GM18517 (cell line): ENCODE measurements around the gene PPP2R2D.

Experiments
- ATAC-seq: cut with Tn5 transposase; IDR thresholded peaks from one replicate; pipeline ENCODE4 v1.9.1; 2021; ENCODE audit warnings: mild to moderate bottlenecking, moderate library complexity; ENCODE audit not compliant: unreplicated experiment

Gene PPP2R2D

GRCh38 chr10:131886237-131886636 lies 14.6 kb upstream of the PPP2R2D start:
- ATAC-seq, result no peak

GRCh38 chr10:131888186-131888604 lies 12.6 kb upstream of the PPP2R2D start:
- ATAC-seq, result no peak

DNA sequence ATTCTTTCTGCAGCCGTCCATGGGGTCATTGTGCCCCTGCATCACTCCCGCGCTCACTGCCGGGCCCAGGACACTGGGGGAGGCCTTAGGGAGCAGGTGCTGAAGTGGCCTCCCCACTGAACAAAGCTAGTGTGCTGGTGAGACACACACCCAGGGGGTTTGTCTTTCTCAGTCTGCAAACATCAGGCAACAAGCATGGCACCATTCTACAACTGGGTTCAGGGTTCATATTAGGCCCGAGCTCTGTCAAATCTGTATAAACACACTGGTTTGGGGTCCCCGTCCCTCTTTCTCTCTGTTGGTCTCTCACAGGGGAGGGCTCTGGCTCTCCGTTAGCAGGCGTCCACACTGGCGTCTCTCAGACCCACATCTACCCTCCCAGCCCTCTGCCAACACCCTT lies 11.1 kb upstream of the PPP2R2D start:
- ATAC-seq, result no peak

GRCh38 chr10:131890276-131891195 lies 10.3 kb upstream of the PPP2R2D start:
- ATAC-seq, result no peak

- no peak for ATAC-seq
Measured at GRCh38 chr10:131891196-131891928, 9.4 kb upstream of the PPP2R2D start.

- no peak for ATAC-seq
Measured at GRCh38 chr10:131891929-131892805, 8.6 kb upstream of the PPP2R2D start.

GRCh38 chr10:131892806-131893675 lies 7.8 kb upstream of the PPP2R2D start:
- no peak for ATAC-seq

DNA sequence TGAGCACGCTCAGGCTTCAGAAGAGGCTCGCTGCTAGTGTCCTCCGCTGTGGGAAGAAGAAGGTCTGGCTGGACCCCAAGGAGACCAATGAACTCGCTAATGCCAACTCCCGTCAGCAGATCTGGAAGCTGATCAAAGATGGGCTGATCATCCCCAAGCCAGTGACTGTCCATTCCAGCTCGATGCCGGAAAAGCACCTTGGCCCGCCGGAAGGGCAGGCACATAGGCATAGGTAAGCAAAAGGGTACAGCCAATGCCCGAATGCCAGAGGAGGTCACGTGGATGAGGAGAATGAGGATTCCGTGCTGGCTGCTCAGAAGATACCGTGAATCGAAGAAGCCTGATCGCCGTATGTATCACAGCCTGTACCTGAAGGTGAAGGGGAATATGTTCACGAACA lies 5.7 kb upstream of the PPP2R2D start:
- no peak for ATAC-seq

GRCh38 chr10:131896403-131896802 lies 4.4 kb upstream of the PPP2R2D start:
- no peak for ATAC-seq

- no peak for ATAC-seq
Measured at GRCh38 chr10:131897297-131897899, 3.4 kb upstream of the PPP2R2D start.

GRCh38 chr10:131898061-131898460 lies 2.7 kb upstream of the PPP2R2D start:
- no peak for ATAC-seq

GRCh38 chr10:131898713-131899112 lies 2.1 kb upstream of the PPP2R2D start:
- no peak for ATAC-seq

DNA sequence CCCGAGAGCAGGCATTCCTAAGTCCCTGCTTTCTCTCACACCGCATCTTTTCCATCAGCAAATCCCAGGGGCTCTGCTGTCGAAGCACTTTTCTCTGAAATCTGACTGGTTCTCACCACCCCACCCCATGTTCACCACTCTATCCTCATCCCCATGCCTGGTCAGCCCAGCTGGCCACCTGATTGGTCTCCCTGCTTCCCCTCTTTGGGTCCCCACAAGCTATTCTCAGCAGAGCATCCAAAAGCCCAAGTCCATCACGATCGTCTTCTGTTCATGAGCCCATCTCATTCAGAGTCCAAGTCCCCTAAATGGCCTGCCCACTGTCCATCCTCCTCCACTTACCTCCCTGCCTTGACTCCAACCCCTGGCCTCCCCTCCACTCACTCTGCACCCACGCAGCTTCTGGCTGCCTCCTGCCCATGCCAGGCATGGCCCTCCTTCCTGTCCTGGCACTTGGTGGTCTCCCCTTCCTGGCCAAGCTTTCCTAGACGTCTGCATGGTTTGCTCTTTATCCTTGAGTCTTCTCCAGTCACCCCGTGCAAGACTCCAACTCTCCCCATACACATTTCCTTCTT lies 1.6 kb upstream of the PPP2R2D start:
- ATAC-seq, result no peak

DNA sequence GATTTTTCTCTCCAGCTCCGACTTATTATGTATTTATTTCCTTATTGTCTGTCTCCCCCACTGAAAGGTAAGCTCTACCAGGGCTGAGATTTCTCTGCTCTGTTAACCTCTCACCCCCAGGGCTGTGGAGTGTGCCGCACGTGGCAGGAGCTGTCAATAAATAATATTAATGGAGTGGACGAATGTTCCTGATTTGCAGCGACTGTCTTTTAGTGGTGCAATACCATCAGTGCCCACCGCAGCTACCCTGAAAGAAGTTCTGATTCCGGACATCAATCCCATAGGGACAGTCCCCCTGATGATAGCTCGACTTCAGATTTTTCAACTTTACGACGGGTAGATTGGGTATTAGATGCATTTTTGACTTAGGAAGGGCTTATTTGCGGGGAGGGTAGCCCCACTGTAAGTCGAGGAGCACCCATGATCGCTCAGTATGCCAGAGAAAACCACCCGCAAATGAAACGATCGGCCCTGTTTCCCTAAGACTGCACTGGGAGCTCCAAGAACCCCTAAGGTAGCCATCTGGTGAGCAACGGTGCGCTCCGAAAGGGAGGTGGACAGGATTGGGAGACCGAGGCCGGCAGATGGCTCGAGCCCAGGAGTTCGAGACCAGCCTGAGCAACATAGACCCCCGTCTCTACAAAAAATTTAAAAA lies 986 bp upstream of the PPP2R2D start:
- ATAC-seq, result no peak

- peak; percentile 19 for ATAC-seq
Measured at GRCh38 chr10:131901181-131901829, 497 bp downstream of the PPP2R2D start.

- no peak for ATAC-seq
Measured at GRCh38 chr10:131902211-131902610, 1.4 kb downstream of the PPP2R2D start.

DNA sequence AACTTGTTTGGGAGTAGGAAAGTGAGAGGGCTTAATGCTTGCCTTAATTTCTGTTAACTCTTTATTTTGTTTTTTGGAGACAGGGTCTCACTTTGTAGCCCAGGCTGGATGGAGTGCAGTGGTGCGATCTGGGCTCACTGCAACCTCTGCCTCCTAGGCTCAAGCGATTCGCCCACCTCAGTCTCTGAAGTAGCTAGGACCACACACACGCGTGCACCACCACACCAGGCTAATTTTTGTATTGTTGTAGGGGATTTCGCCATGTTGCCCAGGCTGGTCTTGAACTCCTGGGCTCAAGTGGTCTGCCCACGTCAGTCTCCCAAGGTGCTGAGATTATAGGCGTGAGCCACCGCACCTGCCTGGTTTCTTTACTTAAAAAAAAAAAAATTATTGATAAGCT lies 1.9 kb downstream of the PPP2R2D start:
- no peak for ATAC-seq

DNA sequence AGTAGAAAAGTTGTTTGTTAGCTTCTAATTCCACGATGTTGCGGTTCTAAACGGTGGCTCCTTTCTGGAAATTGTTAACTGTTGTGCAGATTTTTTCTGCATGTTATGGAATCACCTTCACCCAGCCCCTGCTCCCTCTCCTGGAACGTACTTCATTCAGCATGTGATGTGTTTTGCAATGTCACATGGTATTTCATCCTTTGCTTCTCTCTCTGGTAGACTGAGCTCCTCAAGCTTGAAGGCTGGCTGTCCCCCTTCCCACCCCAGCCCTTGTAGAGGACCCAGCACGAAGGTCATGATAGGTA lies 4.4 kb downstream of the PPP2R2D start:
- ATAC-seq, result no peak
